COR-L47 (cell line): ENCODE data around the gene RPS15.

Experiments
- DNase-seq: peaks from one replicate; lab custom pipeline; 2025; lab: John Stamatoyannopoulos, UW

The RPS15 gene

DNA sequence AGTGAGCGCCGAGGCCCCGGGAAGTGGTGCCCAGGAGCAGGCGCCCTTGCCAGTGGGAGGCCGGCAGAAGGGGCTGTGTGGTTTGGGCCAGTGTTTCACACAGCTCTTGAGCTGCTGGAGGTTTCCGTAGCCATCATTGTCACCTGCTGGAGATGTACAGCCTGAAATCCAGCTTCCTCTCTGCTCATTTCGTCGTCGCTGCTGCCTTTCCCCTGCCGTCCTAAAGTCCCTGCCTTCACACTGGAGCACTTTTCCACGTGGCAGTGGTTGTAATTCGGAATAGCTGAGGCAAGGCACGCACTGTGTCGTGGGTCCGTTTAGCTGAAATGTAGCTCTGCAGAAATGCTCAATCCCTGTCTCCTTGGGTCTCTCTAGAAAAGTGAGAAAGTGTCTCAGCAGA is 17.6 kb upstream of the RPS15 start:
- DNase-seq: no peak

DNA sequence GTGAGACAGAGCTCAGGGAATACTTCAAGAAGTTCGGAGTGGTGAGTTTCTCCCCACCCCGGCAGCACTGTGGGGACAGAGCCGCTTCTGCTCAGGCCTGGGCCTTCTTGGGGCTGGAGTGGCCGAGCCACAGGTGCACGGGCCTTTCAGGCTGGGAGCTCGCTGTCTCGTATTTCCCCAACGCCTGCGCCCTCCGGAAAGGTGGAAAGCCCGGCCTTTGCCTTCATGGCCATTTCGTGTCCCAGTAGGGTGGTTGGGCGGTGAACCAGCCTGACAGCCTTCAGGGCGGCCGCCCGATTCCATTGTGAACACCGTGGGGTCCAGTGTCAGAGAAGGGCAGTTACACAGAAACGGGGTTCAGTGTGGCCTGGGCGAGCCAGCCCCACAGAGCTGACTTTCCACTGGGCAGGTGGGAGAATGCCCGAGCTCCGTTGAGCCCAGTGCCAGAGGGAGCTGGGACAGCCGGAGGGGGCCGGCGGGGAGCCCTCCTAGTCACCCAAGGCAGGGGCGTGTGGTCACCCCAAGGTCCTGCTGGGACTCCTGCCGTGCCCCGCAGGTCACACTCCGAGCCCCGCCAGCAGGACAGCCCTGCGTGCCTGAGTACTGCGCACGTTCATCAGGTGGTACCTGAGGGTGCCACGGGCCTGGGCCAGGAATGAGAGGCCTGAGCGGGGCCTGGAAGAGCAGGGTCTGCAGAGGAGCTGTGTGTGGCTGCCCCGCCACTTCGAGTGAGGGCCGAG is 16.8 kb upstream of the RPS15 start:
- no peak for DNase-seq

DNA sequence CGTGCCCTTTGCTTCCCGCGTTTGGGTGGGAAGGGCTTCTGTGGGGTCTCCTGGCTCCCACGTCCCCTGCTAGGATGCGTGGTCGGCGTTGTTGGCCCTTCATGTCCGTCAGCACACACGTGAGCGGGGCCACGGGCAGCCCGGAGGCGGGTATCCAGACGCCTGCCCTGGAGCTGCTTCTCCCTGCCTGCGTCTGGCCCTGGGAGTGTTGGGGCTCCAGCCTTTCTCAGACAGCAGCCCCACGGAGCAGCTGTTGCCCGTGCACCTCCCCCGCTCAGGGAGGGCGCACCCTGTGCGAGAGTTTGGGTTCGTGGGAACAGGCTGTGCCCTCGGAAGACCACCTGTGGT is 16.3 kb upstream of the RPS15 start:
- no peak for DNase-seq

- DNase-seq: no peak
Observed at GRCh38 chr19:1422360-1422759, 15.8 kb upstream of the RPS15 start.

DNA sequence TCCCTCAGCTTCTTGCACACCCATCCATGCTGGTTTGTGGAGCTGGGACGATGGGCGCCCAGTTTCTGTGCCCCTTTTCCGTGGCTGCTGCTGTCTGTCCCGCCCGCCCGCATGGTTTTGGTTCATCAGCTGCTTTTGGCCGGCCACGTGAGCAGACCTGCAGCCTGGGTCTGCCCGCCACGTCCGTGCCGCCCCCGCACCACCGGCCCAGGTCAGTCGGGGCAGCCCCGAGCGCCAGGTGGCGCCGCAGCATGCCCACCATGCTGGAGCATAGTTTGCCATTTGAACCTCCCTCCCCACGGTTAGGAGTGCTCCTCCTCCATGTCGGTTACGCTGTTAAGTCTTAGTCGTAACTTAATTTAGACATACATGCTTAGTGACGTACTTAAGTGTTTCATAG is 15.3 kb upstream of the RPS15 start:
- no peak for DNase-seq

DNA sequence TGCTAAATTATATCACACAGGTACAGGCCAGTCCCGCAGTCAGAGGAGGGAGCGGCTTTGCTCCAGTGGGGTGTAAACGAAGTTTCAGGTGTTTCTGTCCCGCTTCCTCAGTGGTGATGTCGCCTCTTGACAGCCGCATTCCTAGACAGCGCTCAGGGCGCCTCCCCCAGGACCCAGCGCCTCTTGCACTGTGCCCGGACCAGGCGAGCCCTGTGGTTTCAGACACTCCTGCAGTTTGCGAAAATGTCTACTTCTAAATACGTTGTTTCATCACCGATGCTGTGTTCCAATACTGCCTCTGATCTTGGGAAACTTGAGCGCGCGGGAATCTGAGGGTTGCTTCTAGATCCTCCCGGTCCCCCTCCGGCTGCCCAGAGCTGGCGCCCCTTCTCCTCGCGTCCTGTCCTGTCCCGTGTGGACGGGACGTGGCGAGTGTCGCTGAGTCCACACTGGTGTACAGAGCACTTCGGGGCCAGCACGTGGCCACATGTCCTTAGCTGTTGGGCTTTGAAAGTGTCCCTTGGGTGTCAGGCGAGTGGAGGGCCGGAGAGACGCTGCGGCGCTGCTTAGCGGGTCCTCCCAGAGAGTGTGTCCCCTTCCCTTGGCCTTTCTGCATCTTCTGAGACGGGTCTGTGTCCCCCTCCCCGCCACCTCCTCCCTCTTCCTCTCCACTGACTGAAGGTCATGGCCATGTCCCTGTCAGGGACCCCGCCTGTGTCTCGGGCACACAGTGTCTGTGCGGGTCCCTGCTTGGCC is 14.6 kb upstream of the RPS15 start:
- DNase-seq: no peak

GRCh38 chr19:1424192-1424955 is 13.8 kb upstream of the RPS15 start:
- no peak for DNase-seq

DNA sequence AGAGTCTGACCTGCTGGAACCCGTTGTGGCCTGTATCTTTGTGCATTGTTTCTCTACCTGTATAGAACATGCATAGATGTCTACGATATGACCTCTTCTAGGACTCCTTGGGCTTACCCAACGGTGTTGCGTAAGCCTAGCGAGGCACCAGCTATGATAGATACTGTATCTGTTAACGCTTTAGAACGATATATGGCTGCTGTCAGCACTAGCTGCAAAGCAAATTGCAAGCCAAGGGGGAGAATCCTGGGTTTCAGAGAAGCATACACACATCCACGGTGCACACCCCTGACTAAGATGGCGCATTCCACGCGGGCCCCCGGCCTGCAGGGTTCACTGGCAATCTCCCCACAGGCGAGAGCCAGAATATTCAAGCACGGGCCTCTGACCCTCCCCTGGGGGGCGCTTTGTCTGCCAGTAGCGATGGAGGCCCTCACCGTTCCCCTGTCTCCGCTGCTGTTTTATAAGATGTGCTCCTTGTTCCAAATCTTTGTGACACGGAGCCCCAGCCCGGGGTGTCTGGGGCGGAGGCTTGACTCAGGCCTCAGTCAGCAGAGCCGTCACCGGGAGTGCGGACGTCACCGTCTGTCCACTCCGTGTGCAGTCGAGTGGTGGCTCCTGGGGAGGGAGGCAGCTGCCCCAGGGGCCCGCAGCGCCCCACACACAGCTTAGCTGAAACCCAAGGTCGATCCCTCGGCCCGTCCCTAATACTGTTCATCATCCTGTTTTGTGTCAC is 12.9 kb upstream of the RPS15 start:
- DNase-seq: no peak

GRCh38 chr19:1425902-1426301 is 12.3 kb upstream of the RPS15 start:
- DNase-seq: no peak

GRCh38 chr19:1426736-1427135 is 11.5 kb upstream of the RPS15 start:
- DNase-seq: no peak

GRCh38 chr19:1427221-1427920 is 10.8 kb upstream of the RPS15 start:
- DNase-seq: no peak

DNA sequence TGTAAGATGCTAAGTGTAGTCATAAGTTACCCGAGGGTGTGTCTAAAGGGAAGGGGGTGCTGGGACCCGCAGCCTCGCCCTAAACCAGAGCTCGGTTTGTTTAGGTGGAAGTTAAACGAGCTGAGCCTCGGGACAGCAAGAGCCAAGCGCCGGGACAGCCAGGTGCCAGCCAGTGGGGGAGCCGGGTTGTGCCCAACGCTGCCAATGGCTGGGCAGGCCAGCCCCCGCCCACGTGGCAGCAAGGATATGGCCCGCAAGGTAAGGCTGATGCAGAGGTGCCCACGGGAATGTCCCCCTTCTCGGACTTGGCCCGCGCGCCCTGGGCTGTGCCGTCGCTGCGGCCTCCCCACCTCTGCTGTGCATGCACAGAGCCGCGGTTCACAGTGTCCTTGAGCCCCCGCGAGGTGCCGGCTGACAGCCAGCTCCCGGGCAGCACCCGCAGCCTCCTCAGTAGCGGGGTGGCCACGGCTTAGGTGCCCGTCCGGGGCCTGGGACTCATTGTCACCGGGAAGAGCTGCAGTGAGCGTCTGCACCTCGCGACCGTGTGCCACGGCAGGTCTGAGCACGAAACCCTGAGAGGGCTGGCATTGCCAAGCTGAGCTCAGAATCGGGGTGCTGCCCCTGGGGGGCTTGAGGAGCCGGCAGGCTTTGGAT is 9.3 kb upstream of the RPS15 start:
- no peak for DNase-seq

GRCh38 chr19:1429750-1430149 is 8.4 kb upstream of the RPS15 start:
- no peak for DNase-seq

DNA sequence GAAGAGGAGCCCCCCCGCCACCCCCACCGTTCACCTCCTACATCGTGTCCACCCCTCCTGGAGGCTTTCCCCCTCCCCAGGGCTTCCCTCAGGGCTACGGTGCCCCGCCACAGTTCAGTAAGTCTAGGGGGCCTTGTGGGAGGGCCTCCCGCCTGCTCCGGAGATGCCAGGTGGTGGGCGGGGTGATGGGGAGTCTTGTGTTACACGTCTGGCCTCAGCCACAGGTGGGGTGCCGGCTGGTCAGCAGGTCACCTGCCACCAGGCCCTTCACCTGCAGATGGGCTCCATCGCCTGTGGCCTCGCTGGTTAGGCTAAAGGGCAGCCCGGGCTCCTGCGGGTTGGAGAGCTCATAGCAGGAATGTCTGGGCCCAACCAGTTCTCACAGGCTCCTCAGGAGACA is 8.0 kb upstream of the RPS15 start:
- DNase-seq: no peak

DNA sequence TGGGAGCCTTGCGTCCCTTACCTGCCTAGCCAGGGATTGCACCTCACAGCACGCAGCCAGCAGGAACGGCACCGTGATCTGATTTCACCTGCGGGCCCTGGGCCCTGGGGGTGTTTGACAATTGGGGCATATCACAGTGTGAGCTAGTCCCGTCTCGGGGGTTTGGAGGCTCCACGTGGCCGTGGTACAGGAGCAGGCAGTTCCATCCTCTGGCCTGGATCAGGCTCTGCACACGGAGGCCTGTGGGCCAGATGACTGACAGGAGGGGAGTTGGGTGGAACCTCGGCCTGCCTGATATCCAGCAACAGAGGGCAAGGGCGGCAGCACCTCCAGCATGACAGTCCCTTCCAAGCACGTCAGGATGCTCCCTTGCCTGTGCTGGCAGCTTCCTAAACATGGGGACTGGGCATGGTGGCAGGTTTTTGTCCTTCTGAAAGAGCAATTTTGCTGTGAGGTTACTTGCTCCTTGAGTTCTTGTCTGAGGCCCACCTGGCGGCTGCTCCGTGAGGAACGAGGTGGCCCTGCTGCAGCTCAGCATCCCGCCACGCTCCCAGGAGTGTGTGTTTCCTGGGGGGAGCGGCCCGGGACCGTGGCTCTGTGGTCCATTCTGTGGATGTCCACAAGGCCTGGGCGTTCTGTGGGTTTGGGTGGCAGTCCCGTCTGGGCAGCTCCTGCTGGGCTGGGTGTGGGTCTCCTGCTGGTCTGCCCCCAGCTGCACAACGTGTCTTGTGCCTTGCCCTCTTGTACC is 6.3 kb upstream of the RPS15 start:
- no peak for DNase-seq

- DNase-seq: no peak
Observed at GRCh38 chr19:1432507-1432887, 5.7 kb upstream of the RPS15 start.

- DNase-seq: no peak
Observed at GRCh38 chr19:1433119-1434039, 4.8 kb upstream of the RPS15 start.

- no peak for DNase-seq
Observed at GRCh38 chr19:1434040-1434366, 4.2 kb upstream of the RPS15 start.

DNA sequence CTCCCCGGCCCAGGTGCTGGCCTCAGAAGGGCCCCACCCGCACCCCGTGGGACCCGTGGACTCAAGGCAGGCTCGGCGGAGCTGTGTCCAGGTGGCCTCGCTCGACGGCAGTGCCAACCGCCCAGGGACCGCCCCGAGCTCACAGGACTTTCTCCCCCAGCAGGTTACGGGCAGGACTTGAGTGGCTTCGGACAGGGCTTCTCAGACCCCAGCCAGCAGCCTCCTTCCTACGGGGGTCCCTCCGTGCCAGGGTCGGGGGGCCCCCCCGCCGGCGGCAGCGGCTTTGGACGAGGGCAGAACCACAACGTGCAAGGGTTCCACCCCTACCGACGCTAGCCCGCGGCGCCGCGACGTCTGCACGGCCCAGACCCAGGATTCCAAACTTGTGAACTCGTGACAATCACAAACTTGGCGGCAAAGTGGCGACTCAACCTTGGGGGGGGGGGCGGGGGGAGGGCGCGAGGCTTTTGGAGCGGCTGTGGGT is 3.6 kb upstream of the RPS15 start:
- no peak for DNase-seq
